OCI-LY7 (cell line): ENCODE measurements around the gene CNBD2.

Experiments
- CTCF ChIP-seq: fragments of 200-600 bp; sonication (generic); conservative IDR thresholded peaks from 2 replicates; pipeline ENCODE4 v1.5.1; 2014; ENCODE audit warnings: mild to moderate bottlenecking, antibody characterized with exemption, low read length, moderate library complexity, mixed read lengths
- EZH2phosphoT487 ChIP-seq: fragments of 200-600 bp; sonication (generic); IDR thresholded peaks from 2 replicates; pipeline ENCODE4 v1.6.1; 2018; ENCODE audit warnings: low read depth, borderline replicate concordance, mild to moderate bottlenecking, mixed run types, antibody characterized with exemption, low read length, moderate library complexity, mixed read lengths

GRCh38 chr20:35942243-35942642 is 26.1 kb upstream of the CNBD2 start:
- no peak for TF ChIP-seq CTCF
- no peak for TF ChIP-seq EZH2phosphoT487
